GM12872 (cell line): ENCODE measurements around the gene SMIM45.

Experiments used
- CTCF ChIP-seq: IDR thresholded peaks from 3 replicates; pipeline ENCODE4 v1.5.1; 2011; ENCODE audit warnings: low read depth, mild to moderate bottlenecking, low read length, moderate library complexity; ENCODE audit not compliant: insufficient read depth

Gene SMIM45

GRCh38 chr22:41908411-41909309, 43.3 kb upstream of the SMIM45 start:
- TF ChIP-seq CTCF: no peak

GRCh38 chr22:41909310-41910049, 42.5 kb upstream of the SMIM45 start:
- TF ChIP-seq CTCF: no peak

- no peak for TF ChIP-seq CTCF
Observed at GRCh38 chr22:41910050-41911000, 41.6 kb upstream of the SMIM45 start.

GRCh38 chr22:41911001-41911611, 40.8 kb upstream of the SMIM45 start:
- no peak for TF ChIP-seq CTCF

GRCh38 chr22:41912338-41913039, 39.5 kb upstream of the SMIM45 start:
- no peak for TF ChIP-seq CTCF

GRCh38 chr22:41913040-41913719, 38.8 kb upstream of the SMIM45 start:
- TF ChIP-seq CTCF: no peak
